Ascending aorta (tissue), 2 donors: ENCODE data around the gene SLC41A3. TPM values are rescaled to one million over a fixed set of nuclear protein-coding genes. Genes with fewer than 3 reads are reported as not detected.

Source experiments
- DNase-seq, 2 donors: peaks; one replicate each; pipeline ENCODE4 v3.0.0-alpha.2; 2019; ENCODE audit warnings: low spot score in 2 of 2
- H3K27ac ChIP-seq, 2 donors: fragments of 200-600 bp; sonication (generic); one replicate each; pipeline ENCODE4 v1.5.1; 2016 to 2017; ENCODE audit warnings: mild to moderate bottlenecking in 1 of 2
- H3K27me3 ChIP-seq: fragments of 200-600 bp; sonication (generic); one replicate; pipeline ENCODE4 v1.5.1; 2017
- H3K36me3 ChIP-seq, 2 donors: fragments of 200-600 bp; sonication (generic); one replicate each; pipeline ENCODE4 v1.5.1; 2016
- H3K4me1 ChIP-seq, 2 donors: fragments of 200-600 bp; sonication (generic); one replicate each; pipeline ENCODE4 v1.5.1; 2016 to 2017; ENCODE audit warnings: mild to moderate bottlenecking in 1 of 2
- H3K4me3 ChIP-seq, 2 donors: fragments of 200-600 bp; sonication (generic); one replicate each; pipeline ENCODE4 v1.5.1; 2016 to 2017; ENCODE audit warnings: mild to moderate bottlenecking in 1 of 2
- H3K9me3 ChIP-seq, 2 donors: fragments of 200-600 bp; sonication (generic); one replicate each; pipeline ENCODE4 v1.5.1; 2016
- intact Hi-C: fragments of 100-400 bp; cut with DNase I; formaldehyde crosslinking; loops from one replicate; pipeline ENCODE4 v1.15.1; 2023
- total RNA-seq: library from RNA; depleted of rRNA; stranded (reverse); fragments of >200 nt; gene quantifications from one replicate; pipeline ENCODE4 v1.1.0, GENCODE V29; 2016
- TF ChIP-seq, protein P1 (sequence below), 3 experiments: fragments of 200-600 bp in 2 of 3; fragments of 450-650 bp in 1 of 3; sonication (generic) in 2 of 3; IDR thresholded peaks; one replicate each; pipeline ENCODE4 v1.5.1; 2016 to 2019; ENCODE audit warnings: antibody characterized with exemption in 3 of 3, mild to moderate bottlenecking in 1 of 3, moderate library complexity in 1 of 3

SLC41A3 gene
- total RNA-seq, 1 donor from 2014 or later: 111 TPM

DNA sequence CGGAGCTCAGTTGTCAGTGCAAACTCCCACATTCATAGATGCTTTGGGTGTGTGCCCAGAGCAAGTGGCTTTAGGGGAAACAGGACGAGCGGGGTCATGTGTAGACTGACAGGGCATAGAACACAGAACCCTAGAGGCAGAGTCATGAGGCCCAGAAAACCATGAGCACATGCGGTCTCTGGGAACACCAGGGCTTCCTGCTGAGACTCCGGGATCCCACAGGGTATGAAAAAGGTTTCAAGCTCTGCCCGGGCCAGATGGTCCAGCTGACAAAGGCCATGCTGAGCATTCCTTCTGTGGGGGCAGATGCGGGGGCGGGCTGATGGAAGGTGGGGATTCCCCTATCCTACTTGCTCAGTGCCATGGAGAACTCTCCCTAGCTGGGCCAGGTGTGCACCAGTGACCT lies 70.2 kb downstream of the SLC41A3 start:
- Histone ChIP-seq H3K4me3 (no peak overlapping the region), H3K36me3 (peaks cover 8 to 71% of the 10 kb centered on the region in 2 donors), H3K27me3 (no peaks in the 10 kb centered on the region), H3K9me3 (no peaks in the 10 kb centered on the region), H3K27ac (no peak overlapping the region), H3K4me1 (no peaks in the 10 kb centered on the region)
- no peak for DNase-seq
- intact Hi-C loops: no loop called here
- TF ChIP-seq, protein P1, sequence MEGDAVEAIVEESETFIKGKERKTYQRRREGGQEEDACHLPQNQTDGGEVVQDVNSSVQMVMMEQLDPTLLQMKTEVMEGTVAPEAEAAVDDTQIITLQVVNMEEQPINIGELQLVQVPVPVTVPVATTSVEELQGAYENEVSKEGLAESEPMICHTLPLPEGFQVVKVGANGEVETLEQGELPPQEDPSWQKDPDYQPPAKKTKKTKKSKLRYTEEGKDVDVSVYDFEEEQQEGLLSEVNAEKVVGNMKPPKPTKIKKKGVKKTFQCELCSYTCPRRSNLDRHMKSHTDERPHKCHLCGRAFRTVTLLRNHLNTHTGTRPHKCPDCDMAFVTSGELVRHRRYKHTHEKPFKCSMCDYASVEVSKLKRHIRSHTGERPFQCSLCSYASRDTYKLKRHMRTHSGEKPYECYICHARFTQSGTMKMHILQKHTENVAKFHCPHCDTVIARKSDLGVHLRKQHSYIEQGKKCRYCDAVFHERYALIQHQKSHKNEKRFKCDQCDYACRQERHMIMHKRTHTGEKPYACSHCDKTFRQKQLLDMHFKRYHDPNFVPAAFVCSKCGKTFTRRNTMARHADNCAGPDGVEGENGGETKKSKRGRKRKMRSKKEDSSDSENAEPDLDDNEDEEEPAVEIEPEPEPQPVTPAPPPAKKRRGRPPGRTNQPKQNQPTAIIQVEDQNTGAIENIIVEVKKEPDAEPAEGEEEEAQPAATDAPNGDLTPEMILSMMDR (IDR thresholded peaks at IDR 0.05): no peak

DNA sequence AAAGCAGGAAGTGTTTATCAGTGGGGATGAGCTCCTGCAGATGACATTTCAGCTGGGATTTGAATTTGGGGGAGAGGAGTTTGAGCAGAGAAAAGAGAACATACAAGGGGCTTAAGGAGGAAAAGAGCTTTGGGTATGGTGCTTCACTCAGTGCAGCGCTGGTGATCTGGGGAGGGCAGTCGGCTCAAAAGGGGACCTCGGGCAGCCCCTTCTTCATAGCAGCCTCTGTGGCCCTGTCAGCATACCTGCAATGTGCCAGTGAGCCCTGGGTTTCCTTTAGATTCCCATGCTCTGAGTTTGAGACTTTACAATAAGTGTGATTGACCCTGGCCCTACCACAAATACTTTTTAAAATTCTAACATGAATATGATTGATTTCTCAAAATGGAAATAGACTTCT lies 74.7 kb downstream of the SLC41A3 start:
- no peak for DNase-seq
- intact Hi-C loops: no loop called here
- no peak overlapping the region for H3K27ac ChIP-seq
- H3K36me3 ChIP-seq: peaks cover 29 to 84% of the 10 kb centered on the region in 2 donors
- H3K9me3 ChIP-seq: no peaks in the 10 kb centered on the region
- H3K27me3 ChIP-seq: no peaks in the 10 kb centered on the region
- no peak overlapping the region for H3K4me3 ChIP-seq
- no peaks in the 10 kb centered on the region for H3K4me1 ChIP-seq
- TF ChIP-seq, protein P1 (IDR thresholded peaks at IDR 0.05): no peak

DNA sequence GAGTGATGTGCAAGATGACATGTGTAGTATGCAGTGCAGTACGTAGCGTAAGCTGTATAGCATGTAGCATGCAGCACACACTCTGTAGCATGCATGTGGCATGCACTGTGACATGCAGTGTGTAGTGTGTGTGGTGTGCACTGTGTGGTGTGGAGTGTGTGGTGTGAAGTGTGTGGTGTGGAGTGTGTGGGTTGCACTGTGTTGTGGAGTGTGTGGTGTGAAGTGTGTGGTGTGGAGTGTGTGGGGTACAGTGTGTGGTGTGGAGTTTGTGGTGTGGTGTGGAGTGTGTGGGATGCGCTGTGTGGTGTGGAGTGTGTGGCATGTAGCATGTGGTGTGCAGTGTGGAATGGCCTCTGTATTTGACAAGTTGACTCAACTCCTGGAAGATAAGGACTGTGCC lies 75.7 kb downstream of the SLC41A3 start:
- TF ChIP-seq, protein P1 (IDR thresholded peaks at IDR 0.05): no peak
- Histone ChIP-seq H3K27me3 (no peaks in the 10 kb centered on the region), H3K4me3 (no peak overlapping the region), H3K4me1 (no peaks in the 10 kb centered on the region), H3K9me3 (no peaks in the 10 kb centered on the region), H3K36me3 (peaks cover 29 to 76% of the 10 kb centered on the region in 2 donors), H3K27ac (no peak overlapping the region)
- intact Hi-C loops: no loop called here
- DNase-seq: no peak

DNA sequence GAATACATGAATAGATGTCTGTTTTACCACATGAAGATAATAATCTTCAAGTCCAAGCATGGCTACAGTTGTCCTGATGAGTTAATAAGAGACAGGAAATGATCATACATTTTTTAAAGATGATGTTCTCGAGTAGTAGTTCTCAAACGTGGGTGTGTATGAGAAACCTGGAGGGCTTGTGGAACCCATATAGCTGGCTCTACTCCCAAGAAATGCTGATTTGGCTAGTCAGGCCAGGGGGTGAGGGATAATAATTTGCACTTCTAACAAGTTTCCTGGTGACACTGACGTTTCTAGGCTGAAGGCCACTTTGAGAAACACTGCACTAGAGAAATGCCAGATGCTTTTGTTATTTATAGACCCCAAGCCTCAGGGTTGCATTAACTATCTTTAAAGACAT lies 78.0 kb downstream of the SLC41A3 start:
- Histone ChIP-seq H3K27me3 (no peaks in the 10 kb centered on the region), H3K36me3 (peaks cover 22 to 56% of the 10 kb centered on the region in 2 donors), H3K27ac (no peak overlapping the region), H3K9me3 (peaks cover 0 to 9% of the 10 kb centered on the region in 2 donors), H3K4me3 (no peak overlapping the region), H3K4me1 (no peaks in the 10 kb centered on the region)
- intact Hi-C loops: no loop called here
- TF ChIP-seq, protein P1 (IDR thresholded peaks at IDR 0.05): no peak
- DNase-seq: no peak

DNA sequence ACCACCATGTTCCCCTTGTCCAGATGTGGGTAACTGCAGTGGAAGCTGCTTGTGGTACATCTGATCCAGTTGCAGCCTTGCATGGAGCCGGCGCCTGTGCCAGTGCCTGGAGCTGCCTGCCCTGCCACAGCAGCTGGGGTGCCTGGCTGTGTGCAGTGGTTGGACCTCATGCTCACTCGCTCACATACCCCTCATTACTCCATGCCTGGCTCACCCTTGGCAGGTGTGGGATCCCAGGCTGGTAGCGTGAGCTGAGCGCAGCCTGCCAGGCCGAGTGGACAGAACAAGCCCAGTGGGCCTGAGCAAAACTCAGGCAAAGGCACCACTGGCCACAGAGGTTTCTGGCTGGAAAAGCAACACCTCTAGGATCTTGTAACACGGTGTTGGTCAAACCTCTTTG lies 79.2 kb downstream of the SLC41A3 start:
- intact Hi-C loops: no loop called here
- peaks cover 22 to 44% of the 10 kb centered on the region in 2 donors for H3K36me3 ChIP-seq
- TF ChIP-seq, protein P1 (IDR thresholded peaks at IDR 0.05): no peak

DNA sequence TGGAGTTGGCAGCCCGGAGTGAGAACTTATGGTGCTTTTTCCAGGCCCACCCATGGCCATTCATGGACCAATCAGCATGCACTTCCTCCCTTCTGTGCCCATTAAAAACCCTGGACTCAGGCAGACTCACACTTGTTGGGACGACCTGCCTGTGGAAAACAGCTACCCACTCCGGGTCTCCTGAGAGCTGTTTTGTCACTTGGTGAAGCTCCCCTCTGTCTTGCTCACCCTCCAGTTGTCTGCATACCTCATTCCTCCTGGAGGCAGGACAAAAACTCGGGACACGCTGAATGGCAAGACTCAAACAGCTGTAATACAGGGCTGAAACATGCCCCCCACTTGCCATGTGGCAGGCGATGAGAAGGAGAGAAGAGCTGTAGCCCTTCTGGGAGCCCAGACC lies 79.7 kb downstream of the SLC41A3 start:
- no peaks in the 10 kb centered on the region for H3K4me1 ChIP-seq
- no peak for DNase-seq
- no peaks in the 10 kb centered on the region for H3K27me3 ChIP-seq
- TF ChIP-seq, protein P1 (IDR thresholded peaks at IDR 0.05): no peak
- H3K27ac ChIP-seq: no peak overlapping the region
- H3K36me3 ChIP-seq: peaks cover 22 to 42% of the 10 kb centered on the region in 2 donors
- H3K9me3 ChIP-seq: peaks cover 7 to 25% of the 10 kb centered on the region in 2 donors
- H3K4me3 ChIP-seq: no peak overlapping the region
- intact Hi-C loops: no loop called here

More for the DNA sequence above, 79.2 kb downstream of the SLC41A3 start:
- no peak overlapping the region for H3K4me3 ChIP-seq
- H3K27me3 ChIP-seq: no peaks in the 10 kb centered on the region
- peaks cover 4 to 22% of the 10 kb centered on the region in 2 donors for H3K9me3 ChIP-seq
- DNase-seq: no peak
- no peak overlapping the region for H3K27ac ChIP-seq
- no peaks in the 10 kb centered on the region for H3K4me1 ChIP-seq
